A549 (cell line): ENCODE results near the gene MAGI2.

Source experiments
- MYC ChIP-seq: IDR thresholded peaks from 2 replicates; pipeline ENCODE4 v1.6.1; 2012; ENCODE audit warnings: mild to moderate bottlenecking, inconsistent platforms, low read length, improper control_type of control experiment, borderline replicate concordance
- POLR2A ChIP-seq: IDR thresholded peaks from 2 replicates; pipeline ENCODE4 v1.6.1; 2012; ENCODE audit warnings: mild to moderate bottlenecking, low read length
- TF ChIP-seq, protein P1 (sequence below): IDR thresholded peaks from 2 replicates; pipeline ENCODE4 v1.6.1; 2012
- TF ChIP-seq, protein P2 (sequence below): fragments of >200 bp; sonication (Bioruptor Twin); formaldehyde crosslinking; IDR thresholded peaks from 3 replicates; pipeline ENCODE4 v1.5.1; 2016

DNA sequence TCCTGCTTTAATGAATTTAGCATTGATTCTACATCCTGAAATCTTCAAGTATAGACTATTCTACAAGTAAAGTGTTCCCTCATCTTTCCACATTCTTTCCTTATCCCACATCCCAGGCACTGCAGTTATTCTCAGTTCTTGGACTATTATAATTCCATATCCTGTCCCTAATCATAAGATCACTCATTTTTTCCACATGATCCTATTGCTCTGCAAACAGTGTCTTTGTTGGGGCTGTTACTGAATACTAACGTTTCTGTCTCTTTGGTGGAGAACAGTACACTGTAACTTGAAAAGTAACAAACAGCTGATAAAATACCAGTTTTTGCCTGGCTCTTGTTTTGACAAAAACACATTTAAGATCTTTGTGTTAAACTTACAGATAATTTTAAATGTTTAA is 769.9 kb downstream of the MAGI2 start:
- TF ChIP-seq POLR2A (no peak), MYC (no peak)
- TF ChIP-seq, protein P1, sequence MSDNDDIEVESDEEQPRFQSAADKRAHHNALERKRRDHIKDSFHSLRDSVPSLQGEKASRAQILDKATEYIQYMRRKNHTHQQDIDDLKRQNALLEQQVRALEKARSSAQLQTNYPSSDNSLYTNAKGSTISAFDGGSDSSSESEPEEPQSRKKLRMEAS = no peak
- TF ChIP-seq, protein P2, sequence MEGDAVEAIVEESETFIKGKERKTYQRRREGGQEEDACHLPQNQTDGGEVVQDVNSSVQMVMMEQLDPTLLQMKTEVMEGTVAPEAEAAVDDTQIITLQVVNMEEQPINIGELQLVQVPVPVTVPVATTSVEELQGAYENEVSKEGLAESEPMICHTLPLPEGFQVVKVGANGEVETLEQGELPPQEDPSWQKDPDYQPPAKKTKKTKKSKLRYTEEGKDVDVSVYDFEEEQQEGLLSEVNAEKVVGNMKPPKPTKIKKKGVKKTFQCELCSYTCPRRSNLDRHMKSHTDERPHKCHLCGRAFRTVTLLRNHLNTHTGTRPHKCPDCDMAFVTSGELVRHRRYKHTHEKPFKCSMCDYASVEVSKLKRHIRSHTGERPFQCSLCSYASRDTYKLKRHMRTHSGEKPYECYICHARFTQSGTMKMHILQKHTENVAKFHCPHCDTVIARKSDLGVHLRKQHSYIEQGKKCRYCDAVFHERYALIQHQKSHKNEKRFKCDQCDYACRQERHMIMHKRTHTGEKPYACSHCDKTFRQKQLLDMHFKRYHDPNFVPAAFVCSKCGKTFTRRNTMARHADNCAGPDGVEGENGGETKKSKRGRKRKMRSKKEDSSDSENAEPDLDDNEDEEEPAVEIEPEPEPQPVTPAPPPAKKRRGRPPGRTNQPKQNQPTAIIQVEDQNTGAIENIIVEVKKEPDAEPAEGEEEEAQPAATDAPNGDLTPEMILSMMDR = no peak
